ENCODE measurements around the gene TRIM72.
"Not testable (repeated sequence)": the region's sequence is repeated elsewhere in the genome, so short reads cannot be mapped to it uniquely, and the experiment has no call there.

Gene TRIM72

GRCh38 chr16:31251435-31251834 lies 37.5 kb downstream of the TRIM72 start:
- no peak for DNase-seq (ENCODE audit: low read depth in 1 of 2, low spot score in 1 of 2)

DNA sequence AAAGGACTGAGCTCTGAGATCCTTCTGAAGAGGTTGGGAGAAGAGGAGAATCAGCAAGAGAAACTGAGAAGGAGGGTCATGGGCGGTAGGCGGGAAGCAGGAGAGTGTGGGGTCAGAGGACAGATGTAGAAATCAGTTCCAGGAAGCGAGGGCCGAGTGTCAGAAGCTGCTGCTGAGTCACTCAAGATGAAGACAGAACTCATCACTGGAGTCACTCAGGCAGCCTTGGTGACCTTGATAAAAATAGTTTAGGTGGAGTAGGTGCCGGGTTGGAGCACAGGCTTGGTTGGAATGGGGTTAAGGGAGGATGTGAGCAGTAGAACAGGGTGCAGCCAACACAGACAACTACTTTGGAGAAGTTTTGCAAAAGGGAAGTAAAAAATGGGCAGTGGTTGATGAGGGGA lies 39.7 kb downstream of the TRIM72 start:
- no peak for DNase-seq (ENCODE audit: low read depth in 1 of 2, low spot score in 1 of 2)

DNA sequence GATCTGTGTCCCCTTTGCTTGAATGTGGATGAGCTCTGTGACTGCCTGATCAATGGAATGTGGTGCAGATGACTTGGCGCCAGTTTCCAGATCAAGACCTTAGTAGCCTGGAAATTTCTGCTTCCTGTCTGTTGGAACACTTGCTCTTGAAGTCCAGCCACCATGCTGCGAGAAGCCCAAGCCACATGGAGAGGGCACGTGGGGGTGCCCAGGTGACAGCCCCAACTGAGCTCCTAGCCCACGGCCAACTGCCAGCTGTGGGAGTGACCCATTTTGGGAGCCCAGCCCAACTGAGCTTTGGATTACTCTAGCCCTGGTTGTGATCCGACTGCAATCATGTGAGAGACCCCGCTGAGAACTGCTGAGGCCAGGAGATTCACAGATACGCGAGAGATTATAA lies 42.5 kb downstream of the TRIM72 start:
- DNase-seq (ENCODE audit: low read depth in 1 of 2, low spot score in 1 of 2) = no peak

GRCh38 chr16:31258366-31258765 lies 44.4 kb downstream of the TRIM72 start:
- no peak for DNase-seq (ENCODE audit: low read depth in 1 of 2, low spot score in 1 of 2)

DNA sequence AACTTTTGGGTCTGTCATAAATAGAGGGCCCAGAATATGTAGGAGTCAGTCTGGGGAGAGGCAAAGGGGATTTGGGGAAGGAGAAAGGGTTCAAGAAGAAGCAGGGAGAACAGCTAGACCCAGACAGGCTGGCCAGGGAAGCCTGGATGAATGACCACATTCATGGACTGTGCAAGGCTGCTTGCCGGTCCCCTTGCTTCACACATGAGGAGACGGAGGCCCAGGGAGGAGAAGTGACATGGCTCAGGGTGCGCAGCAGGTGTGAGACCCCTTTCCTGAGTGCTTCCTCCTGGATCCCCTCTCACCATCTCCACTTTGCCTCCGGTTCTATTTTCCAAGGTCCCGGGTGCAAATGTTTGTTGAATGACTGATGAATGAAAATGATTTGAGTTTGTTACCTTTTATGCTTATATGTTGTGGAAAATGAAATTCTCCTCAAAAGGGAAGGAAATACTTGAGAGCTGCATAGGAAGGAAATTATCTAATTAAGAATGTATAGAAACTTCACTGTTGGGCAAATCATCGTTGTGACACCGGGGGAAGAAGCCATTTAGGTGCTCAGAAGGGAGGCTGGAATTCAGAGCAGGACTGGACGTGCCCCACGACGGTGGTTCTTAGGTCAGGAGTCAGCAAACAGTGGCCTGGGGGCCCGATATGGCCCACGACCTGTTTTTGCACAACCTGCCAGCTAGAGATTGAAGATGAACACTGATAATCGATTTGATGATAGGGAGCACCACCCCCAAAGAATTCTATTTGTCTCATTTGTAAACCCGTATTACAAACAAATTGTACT lies 46.4 kb downstream of the TRIM72 start:
- DNase-seq (ENCODE audit: low read depth in 1 of 2, low spot score in 1 of 2) = no peak

DNA sequence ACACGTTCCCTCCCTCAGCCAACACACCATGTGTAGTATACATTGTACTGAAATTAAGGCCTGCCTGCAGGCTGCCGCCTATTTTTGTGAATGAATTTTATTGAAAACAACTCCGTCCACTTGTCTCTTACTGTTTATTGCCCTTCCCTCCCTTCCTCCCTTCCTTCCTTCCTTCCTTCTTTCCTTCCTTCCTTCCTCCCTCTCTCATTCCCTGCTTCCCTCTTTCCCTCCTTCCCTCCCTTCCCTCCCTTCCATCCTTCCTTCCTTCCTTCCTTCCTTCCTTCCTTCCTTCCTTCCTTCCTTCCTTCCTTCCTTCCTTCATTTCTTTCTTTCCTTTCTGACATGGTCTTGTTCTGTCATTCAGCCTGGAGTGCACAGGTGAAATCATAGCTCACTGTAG lies 48.2 kb downstream of the TRIM72 start:
- DNase-seq (ENCODE audit: low read depth in 1 of 2, low spot score in 1 of 2) = no peak

GRCh38 chr16:31265329-31266245 lies 51.7 kb downstream of the TRIM72 start:
- peak; percentile 8 to 63 for DNase-seq (ENCODE audit: low read depth in 1 of 2, low spot score in 1 of 2)

GRCh38 chr16:31267332-31268032 lies 53.6 kb downstream of the TRIM72 start:
- no peak for DNase-seq (ENCODE audit: low read depth in 1 of 2, low spot score in 1 of 2)

- no peak for DNase-seq (ENCODE audit: low read depth in 1 of 2, low spot score in 1 of 2)
Measured at GRCh38 chr16:31268033-31268365, 54.1 kb downstream of the TRIM72 start.

DNA sequence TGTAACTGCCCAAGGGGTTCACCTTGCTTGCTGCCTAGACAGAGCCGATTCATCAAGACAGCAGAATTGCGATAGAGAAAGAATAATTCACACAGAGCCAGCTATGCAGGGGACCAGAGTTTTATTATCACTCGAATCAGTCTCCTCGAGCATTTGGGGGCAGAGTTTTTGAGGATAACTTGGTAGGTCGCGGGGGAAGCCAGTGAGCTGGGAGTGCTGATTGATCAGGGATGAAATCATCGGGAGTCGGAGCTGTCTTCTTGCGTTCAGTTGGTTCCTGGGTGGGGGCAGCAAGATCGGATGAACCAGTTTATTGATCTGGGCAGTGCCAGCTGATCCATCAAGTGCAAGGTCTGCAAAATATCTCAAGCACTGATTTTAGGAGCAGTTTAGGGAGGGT lies 55.0 kb downstream of the TRIM72 start:
- no peak for DNase-seq (ENCODE audit: low read depth in 1 of 2, low spot score in 1 of 2)

DNA sequence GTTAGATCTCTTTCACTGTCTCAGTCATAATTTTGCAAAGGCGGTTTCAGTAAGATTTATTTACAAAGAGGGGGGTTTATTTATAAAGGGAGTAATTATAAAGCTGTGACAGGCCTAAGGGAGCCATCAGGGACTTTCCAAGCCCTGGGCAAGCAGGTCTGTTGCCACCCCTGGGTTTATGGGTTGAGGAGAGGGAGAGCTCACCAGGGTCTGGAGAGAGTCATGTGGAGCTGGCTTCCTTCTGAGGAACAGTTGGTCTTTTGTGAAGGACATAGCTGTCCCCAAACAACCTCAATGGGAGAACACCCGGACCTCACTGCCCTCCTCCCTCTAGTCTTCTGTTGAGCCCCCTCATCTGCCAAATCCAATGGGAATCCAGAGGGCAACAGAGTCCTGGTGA lies 55.6 kb downstream of the TRIM72 start:
- DNase-seq (ENCODE audit: low read depth in 1 of 2, low spot score in 1 of 2) = no peak

DNA sequence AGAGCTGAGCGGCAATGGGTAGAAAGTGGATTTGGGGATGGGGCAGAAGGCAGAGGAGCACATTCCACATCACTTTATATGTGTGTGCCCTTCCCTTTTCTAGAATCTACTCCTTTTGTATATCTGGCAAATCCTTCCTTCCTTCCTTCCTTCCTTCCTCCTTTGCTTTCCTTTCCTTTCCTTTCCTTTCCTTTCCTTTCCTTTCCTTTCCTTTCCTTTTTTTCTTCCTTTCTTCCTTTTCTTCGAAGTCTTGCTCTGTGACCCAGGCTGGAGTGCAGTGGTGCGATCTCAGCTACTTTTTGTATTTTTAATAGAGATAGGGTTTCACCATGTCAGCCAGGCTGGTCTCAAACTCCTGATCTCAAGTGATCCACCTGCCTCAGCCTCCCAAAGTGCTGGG lies 56.1 kb downstream of the TRIM72 start:
- not testable (repeated sequence) for DNase-seq (ENCODE audit: low read depth in 1 of 2, low spot score in 1 of 2)

DNA sequence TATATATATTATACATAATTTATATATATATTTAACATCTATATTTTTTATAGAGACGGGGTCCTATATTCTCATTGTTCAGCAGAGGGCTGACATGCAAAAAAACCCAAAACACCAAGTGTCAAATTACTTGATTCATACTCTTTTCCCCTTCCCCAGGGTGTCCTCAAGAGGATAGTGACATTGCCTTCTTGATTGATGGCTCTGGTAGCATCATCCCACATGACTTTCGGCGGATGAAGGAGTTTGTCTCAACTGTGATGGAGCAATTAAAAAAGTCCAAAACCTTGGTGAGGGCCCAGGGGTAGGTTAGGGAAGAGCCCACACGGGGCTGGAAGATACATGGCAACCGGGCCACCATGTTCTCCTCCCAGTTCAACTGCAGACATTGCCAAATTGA lies 56.9 kb downstream of the TRIM72 start:
- no peak for DNase-seq (ENCODE audit: low read depth in 1 of 2, low spot score in 1 of 2)

DNA sequence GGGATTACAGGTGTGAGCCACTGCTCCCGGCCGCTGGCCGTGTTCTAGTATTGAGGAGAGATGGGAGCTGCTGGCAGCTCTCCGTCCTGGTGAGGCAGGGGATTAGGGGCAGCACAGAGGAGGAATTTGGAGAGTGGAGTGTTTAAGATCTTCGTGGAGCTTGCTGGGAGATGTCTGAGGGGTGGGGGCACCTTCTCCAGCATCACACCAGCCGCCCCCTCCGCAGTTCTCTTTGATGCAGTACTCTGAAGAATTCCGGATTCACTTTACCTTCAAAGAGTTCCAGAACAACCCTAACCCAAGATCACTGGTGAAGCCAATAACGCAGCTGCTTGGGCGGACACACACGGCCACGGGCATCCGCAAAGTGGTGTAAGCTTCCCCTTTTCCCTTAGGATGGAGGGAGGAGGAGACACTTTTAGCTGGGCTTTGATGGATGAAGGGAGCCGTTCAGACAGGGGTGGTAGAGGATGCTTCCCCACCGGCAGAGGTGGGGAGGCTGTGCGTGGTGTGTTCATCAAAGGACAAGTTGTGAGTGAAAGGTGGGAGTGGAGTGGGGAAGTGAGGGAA lies 57.8 kb downstream of the TRIM72 start:
- DNase-seq (ENCODE audit: low read depth in 1 of 2, low spot score in 1 of 2) = no peak

DNA sequence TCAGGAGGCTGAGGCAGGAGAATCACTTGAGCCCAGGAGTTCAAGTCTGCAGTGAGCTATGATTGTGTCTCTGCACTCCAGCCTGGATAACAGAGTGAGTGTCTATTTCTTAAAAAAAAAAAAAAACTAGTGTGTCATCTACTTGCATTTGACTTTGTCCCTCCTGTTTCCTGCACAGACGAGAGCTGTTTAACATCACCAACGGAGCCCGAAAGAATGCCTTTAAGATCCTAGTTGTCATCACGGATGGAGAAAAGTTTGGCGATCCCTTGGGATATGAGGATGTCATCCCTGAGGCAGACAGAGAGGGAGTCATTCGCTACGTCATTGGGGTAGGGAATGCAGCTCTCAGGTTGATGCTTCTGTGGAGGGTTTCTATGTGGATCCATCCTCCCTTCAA lies 59.3 kb downstream of the TRIM72 start:
- DNase-seq (ENCODE audit: low read depth in 1 of 2, low spot score in 1 of 2) = no peak

GRCh38 chr16:31273676-31274075 lies 59.8 kb downstream of the TRIM72 start:
- DNase-seq (ENCODE audit: low read depth in 1 of 2, low spot score in 1 of 2) = no peak

GRCh38 chr16:31274831-31275816 lies 61.2 kb downstream of the TRIM72 start:
- no peak for DNase-seq (ENCODE audit: low read depth in 1 of 2, low spot score in 1 of 2)

DNA sequence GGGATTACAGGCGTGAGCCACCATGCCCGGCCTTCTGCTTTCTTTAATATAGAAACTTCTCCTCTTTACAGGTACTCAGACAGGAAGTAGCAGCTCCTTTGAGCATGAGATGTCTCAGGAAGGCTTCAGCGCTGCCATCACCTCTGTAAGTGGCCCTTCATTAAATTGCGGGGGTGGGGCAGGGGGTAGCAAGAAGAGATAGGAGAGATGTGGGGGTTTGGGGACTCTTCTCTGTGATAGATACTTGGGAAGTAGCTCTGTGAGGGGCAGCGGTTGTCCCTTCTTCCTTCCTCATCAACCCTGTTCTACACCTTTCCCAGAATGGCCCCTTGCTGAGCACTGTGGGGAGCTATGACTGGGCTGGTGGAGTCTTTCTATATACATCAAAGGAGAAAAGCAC lies 62.7 kb downstream of the TRIM72 start:
- no peak for DNase-seq (ENCODE audit: low read depth in 1 of 2, low spot score in 1 of 2)

DNA sequence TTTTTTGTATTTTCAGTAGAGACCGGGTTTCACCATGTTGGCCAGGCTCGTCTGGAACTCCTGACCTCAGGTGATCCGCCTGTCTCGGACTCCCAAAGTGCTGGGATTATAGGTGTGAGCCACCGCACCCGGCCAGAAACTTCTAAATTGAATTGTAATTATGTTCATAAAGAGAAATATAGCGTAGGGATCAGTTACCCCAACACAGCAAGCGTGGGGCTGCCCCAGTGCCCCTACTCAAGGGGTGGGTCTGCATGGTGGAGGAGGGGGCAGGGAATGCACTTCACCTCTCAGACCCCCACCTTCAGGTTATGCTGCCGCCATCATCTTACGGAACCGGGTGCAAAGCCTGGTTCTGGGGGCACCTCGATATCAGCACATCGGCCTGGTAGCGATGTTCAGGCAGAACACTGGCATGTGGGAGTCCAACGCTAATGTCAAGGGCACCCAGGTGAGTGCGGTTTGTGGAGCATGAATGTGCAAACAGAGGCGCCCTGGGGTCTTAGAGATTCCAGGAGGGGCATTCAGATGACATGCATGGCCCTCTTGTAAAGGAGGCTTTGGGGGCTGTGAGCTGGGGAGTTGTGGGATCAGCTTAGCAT lies 63.8 kb downstream of the TRIM72 start:
- DNase-seq (ENCODE audit: low read depth in 1 of 2, low spot score in 1 of 2) = no peak

GRCh38 chr16:31278853-31279252 lies 64.9 kb downstream of the TRIM72 start:
- not testable (repeated sequence) for DNase-seq (ENCODE audit: low read depth in 1 of 2, low spot score in 1 of 2)
